HG03108 (cell line): Measurements from ENCODE around the gene GSTA3.
"Not testable (repeated sequence)": the region's sequence is repeated elsewhere in the genome, so short reads cannot be mapped to it uniquely, and the experiment has no call there.

Source experiments
- ATAC-seq: cut with Tn5 transposase; IDR thresholded peaks from one replicate; pipeline ENCODE4 v1.9.1; 2021; ENCODE audit warnings: moderate library complexity; ENCODE audit not compliant: unreplicated experiment

Gene GSTA3

GRCh38 chr6:52914516-52914915 is 5.0 kb upstream of the GSTA3 start:
- no peak for ATAC-seq

GRCh38 chr6:52910091-52910490 is 593 bp upstream of the GSTA3 start:
- ATAC-seq: no peak

GRCh38 chr6:52909131-52909530 is 367 bp downstream of the GSTA3 start:
- ATAC-seq: no peak

GRCh38 chr6:52908526-52908925 is 972 bp downstream of the GSTA3 start:
- no peak for ATAC-seq

- ATAC-seq: no peak
Measured at GRCh38 chr6:52904562-52905279, 4.8 kb downstream of the GSTA3 start.

- no peak for ATAC-seq
Measured at GRCh38 chr6:52900536-52900935, 9.0 kb downstream of the GSTA3 start.

- not testable (repeated sequence) for ATAC-seq
Measured at GRCh38 chr6:52895790-52896189, 13.7 kb downstream of the GSTA3 start.

- ATAC-seq: no peak
Measured at GRCh38 chr6:52894285-52894684, 15.2 kb downstream of the GSTA3 start.

- ATAC-seq: no peak
Measured at GRCh38 chr6:52893803-52894202, 15.7 kb downstream of the GSTA3 start.

- no peak for ATAC-seq
Measured at GRCh38 chr6:52893221-52893620, 16.3 kb downstream of the GSTA3 start.

- no peak for ATAC-seq
Measured at GRCh38 chr6:52890018-52890417, 19.5 kb downstream of the GSTA3 start.

GRCh38 chr6:52887910-52888524 is 21.5 kb downstream of the GSTA3 start:
- no peak for ATAC-seq

- peak; percentile 99 for ATAC-seq
Measured at GRCh38 chr6:52881996-52882841, 27.3 kb downstream of the GSTA3 start.

GRCh38 chr6:52881662-52881995 is 27.9 kb downstream of the GSTA3 start:
- ATAC-seq: no peak

GRCh38 chr6:52877786-52878185 is 31.7 kb downstream of the GSTA3 start:
- no peak for ATAC-seq

- ATAC-seq: no peak
Measured at GRCh38 chr6:52877168-52877567, 32.3 kb downstream of the GSTA3 start.

- no peak for ATAC-seq
Measured at GRCh38 chr6:52876056-52876787, 33.3 kb downstream of the GSTA3 start.

GRCh38 chr6:52872031-52872430 is 37.5 kb downstream of the GSTA3 start:
- ATAC-seq: no peak

- no peak for ATAC-seq
Measured at GRCh38 chr6:52871621-52872020, 37.9 kb downstream of the GSTA3 start.

- not testable (repeated sequence) for ATAC-seq
Measured at GRCh38 chr6:52870335-52871091, 39.0 kb downstream of the GSTA3 start.
